ENCODE data around the gene BRPF1.
A peak's percentile ranks its signal among the peaks of the same experiment; 100 is the strongest.

Gene BRPF1, protein sequence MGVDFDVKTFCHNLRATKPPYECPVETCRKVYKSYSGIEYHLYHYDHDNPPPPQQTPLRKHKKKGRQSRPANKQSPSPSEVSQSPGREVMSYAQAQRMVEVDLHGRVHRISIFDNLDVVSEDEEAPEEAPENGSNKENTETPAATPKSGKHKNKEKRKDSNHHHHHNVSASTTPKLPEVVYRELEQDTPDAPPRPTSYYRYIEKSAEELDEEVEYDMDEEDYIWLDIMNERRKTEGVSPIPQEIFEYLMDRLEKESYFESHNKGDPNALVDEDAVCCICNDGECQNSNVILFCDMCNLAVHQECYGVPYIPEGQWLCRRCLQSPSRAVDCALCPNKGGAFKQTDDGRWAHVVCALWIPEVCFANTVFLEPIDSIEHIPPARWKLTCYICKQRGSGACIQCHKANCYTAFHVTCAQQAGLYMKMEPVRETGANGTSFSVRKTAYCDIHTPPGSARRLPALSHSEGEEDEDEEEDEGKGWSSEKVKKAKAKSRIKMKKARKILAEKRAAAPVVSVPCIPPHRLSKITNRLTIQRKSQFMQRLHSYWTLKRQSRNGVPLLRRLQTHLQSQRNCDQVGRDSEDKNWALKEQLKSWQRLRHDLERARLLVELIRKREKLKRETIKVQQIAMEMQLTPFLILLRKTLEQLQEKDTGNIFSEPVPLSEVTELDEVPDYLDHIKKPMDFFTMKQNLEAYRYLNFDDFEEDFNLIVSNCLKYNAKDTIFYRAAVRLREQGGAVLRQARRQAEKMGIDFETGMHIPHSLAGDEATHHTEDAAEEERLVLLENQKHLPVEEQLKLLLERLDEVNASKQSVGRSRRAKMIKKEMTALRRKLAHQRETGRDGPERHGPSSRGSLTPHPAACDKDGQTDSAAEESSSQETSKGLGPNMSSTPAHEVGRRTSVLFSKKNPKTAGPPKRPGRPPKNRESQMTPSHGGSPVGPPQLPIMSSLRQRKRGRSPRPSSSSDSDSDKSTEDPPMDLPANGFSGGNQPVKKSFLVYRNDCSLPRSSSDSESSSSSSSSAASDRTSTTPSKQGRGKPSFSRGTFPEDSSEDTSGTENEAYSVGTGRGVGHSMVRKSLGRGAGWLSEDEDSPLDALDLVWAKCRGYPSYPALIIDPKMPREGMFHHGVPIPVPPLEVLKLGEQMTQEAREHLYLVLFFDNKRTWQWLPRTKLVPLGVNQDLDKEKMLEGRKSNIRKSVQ (N-terminal part only)

DNA sequence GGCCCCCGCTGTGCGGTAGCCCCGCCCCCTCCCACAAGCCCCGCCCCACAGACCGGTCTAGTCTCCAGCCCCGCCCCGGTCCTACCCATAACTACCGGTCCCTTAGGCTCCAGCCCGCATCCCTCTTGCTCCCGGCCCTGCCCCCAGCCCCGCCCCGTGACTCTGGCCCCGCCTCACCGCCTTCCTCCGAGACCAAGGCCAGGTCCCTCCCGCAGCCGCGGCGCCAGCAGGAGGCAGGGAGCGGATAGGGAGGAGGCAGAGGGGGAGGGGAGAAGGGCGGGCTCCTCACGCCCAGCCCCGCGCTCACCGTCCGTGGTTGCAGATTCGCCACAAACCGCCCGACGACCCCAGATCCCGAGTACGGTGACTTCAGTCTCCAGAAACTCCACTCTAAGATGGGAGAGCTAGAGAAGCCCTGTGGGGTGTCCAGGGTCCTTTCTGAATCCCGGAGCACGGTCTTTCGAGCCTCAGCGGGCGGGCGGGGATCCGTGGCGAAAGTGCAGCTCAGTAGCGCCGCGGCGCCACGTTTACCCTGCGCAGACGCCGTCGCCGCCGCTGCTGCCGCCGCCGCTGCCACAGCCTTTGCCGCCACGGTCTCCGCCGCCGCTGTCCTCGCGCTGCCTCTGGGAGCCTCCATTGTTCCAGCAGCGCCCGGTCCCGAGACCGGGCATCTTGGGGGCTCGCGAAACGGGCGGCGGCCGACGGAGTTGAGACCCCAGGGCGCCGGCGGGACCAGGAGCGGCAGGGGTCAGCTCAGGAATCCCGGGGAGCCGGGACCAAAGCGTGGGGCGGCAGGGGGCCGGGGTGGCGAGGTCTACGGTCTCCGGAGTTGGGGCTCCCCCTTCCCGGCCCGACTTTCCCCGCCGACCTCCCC, at the start of gene BRPF1:
Gene BRPF1, plus strand, starts transcription at position 530 of the 874 bp plus-strand sequence. CDS start 2,406 bp downstream, outside the sequence.
- peak; percentile 99 for DNase-seq

DNA sequence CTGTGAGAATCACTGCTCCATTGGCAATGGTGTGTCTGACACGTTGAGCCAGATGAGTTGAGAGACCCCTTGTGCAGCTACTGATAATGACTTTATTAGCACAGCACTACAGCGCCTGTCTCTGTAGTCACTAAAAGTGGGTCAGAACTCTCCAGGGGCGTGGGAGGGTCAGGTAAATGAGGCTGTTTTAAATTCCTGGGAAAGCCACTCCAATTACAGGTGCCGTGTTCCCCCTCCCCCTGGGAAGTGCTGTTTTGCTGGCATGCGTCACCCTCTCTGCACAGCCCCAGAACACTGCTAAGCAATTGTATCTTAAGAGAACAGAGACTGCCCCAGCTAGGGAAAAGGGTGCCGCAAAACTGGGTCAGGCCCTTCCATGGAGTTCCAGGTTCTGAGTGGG, 49.4 kb upstream of the BRPF1 start:
- DNase-seq = no peak

DNA sequence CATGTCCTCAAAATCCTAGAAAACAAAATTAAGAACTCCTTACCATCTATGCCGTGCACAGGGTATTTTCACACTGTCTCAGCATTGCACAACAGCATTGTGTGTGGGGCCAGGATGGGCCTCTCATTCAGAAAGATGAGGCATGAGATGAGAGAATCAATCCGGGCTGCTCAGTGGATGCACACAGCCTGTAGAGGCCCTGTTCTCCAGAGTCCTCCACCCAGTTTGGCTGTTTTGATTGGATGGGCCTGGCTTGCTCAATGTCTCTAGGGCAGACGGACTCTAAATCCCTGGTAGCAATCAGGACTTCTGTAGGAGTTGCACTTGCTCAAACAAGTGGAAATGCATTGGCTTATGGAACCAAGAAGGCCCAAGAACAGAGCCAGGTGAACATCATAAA, 48.1 kb upstream of the BRPF1 start:
- DNase-seq = no peak

DNA sequence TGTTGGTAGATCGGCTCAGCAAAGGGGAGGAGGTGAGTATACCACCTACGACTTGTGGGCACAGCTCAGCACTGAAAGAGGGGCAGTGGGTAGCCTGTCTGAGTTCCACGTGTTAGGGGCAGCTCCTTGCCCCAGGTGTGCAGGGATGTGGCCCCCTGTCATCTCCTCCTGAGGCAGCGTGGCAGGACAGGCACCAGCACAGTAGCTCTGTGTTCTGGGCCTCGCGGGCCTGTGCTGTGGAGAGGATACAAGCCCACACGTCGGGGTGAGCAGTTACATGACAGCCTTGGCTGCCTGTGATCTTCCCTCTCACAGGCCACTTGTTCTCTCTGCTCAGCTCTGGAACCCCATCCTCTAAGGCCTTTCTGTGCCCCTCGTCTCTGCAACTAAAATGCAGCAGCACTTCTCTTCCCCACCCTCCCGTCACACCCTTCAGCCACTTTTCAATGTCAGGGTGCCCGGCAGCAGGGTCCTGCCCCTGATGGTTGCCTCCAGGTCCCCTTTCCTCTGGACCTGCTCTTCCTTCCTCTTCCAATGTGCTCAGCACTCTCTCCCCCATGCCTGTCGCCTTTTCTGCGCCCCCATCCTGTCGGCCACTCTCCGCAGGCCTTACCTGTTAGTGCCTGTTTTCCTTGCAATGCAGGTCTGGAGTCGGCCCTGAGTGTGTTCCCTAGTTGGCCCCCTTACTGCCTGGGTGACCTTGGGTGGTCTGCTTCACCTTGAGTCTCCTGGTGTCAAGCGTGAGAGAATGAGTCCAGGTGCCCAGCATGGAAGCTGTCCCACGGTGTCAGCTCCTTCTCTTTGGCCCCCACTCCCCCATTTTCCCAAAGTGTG, 46.1 kb upstream of the BRPF1 start:
- no peak for DNase-seq

DNA sequence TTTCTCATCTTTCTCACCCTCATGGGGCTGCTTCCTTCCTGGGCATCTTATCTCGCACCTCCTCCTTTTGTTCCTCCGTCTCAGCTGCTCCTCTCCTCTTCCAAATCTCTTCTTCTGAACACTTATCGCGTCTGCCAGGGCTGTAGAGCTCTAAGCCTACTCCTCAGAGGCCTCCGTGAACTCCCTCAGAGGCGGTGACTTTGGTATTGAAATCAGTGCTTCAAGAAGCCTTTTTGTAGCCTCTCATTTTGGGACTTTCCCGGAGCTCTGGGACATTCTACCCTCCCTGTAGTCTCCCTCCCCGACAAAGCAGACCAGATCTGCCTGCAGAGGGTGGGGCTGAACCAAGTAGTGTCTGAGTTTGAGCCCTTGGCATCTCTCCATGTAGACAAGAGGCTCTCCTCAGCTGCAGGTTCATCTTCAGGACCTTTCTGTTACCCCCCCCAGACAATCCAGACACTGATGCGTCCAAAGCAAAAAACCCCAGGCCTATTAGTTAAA, 45.4 kb upstream of the BRPF1 start:
- no peak for DNase-seq

DNA sequence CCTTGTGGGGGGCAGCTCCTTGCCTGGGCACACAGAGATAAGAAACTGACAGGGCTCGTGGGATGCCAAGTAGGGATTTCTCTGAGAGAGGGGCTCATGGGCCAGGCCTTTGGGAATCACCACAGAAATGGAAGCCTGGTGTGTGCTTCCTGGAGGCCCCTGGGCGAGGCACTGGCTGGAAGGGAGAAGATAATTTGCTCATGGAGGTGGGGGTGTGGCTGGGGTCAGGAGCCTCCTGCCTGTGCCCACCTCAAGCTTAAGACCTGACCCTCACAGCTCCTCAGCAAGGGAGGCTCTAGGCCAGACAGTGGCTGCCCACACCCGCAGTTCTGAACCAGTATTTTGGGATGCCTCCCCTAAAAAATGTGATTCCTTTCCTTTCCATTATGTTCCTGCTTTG, 44.8 kb upstream of the BRPF1 start:
- DNase-seq = no peak

DNA sequence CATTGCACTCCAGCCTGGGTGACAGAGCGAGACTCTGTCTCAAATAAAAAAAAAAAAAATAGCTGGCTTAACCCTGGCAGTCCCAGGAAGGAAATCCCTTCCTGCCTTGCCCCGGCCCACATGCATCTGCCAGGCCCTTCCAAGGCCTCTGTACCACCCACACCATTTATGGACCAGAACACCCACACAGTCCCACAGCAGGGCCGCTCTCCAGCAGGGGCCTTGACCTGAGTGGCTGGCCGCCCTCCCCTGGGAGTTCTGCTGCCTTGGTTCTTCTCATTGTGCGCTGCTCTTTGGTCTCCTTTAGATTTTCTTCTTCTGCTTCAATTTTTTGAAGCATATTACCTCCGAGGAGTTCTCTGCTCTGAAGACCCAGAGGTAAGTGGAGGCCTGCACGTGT, 44.0 kb upstream of the BRPF1 start:
- DNase-seq = no peak

DNA sequence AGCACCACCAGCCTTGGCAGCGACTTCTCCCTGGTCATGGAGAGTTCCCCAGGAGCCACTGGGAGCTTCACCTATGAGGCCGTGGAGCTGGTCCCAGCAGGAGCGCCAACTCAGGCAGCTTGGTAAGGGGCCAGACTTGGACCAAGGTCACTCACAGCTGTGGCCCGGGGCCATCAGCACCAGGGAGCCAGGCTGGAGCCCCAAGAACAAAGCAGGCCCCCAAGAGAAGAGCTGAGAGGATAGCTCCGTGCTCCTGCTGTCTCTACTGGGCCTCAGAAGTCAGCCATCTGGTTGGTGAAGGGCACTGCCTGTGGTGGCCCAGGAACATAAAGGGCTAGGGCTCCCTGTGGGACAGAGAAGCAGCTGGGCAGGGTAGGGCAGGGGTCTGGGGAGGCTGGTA, 42.6 kb upstream of the BRPF1 start:
- no peak for DNase-seq

DNA sequence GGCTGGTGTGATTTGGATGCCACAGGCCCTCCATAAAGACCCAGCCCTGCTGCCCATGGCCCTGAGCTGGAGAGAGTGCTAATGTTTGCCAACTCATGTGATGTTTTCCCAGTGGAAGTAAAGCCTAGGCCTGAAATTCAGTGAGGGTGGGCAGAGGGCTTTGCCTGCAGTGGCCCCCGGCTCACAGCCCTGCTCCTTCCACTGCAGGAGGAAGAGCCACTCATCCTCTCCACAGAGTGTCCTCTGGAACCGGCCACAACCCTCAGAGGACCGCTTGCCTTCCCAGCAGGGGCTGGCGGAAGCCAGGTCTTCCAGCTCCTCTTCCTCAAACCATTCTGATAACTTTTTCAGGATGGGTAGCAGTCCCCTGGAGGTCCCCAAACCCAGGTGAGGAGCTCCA, 41.8 kb upstream of the BRPF1 start:
- no peak for DNase-seq

DNA sequence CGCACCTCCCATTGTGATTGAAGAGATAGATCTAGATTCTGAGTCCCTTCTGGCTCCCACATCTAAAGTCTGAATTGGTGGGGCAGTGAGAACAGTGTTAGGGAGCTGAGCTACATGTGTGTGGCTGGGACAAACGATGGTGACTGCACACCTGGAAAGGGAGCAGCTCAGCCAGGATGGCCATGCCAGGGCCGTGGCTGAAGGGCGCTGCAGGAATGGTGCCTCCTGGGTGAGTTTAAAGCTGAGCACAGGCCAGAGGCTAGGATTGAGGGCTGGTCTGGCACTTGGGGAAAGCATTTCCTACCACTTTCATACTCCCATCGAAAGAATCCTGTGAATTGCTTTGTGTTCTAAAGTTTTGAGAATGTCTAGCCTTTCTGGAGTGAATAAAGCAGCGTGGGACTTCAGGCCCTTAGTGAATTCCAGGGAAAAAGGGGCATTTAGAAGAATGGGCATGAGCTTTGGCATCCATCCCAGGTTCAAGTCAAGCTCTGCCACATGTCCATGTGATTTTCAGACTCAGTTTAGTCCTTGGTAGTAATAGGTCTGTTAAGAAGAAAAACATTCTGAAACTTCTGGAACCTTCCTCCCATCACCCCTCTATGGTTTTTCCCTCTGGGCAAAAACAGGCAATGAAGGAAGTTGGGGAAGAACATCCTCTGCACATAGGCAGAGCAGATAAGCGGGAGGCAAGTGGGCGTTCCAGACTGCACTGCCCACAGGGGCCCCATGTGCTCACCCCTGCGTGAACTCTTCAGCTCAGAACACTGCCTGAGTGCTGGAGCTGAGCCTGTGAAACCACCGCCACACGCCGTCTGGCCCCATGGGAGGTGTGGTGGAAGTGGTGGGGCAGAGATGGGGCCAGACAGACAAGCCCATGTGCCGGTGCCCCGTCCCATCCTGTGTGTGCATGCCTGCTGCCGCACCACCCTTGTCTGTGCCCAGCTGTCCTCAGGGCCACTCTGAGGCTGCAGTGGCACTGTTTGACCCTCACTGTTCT, 40.8 kb upstream of the BRPF1 start:
- DNase-seq = no peak

DNA sequence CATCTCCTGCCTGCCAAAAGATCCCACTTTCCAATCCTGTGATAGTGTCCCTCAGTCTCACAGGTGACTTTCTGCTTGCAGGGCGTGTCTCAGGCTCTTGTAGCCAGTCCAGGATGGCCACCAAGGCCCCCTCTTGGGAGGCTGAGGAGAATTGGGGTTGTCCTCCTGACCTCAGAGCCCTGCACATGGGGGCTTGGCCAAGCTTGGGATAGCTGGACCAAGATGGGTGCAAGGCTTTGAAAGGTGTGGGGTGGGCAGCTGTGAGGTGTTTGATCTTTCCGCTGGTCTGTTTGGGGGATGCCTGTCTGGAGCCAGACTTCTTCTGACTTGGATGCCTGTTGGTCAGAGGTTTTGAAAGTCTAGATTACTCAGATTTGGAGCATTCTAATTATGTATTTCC, 39.9 kb upstream of the BRPF1 start:
- DNase-seq = no peak

DNA sequence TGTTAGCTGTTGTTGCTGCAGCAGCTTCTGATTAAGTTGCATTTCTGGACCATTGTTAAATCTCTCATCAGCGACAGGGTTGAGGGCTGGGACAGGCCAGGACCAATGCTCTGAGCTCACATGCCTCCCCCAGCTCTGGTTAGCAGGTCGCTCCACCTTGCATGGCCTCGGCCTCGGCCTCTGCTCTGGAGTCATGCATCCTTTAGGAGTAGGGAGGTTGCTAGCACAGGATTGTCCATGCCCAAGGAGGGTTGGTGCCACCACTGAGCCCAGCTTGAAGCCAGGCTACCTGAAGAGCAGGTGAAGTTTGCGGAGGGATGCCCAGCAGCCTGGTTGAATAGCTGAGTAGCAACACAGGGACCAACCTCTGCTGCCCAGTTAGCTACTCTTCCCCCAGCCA, 39.1 kb upstream of the BRPF1 start:
- DNase-seq = no peak

DNA sequence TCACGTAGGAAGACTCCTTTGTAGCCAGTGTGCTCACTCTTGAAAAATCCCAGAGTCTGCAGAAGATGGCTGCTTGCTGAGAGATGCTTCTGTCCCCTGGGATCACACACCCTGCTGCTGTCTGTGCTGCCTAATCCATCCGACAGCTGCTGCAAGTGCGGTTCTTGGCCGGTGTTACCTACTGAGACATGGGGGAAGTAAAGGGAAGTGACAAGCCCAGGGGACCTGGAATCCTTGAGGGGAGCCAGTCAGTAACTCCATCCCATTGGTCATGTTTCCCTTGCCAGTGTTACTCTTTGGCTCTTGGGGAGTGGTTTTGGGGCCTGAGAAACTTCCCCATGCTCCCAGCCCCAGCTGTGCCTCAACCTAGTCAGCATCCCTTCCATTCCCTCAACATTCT, 36.2 kb upstream of the BRPF1 start:
- DNase-seq = no peak

DNA sequence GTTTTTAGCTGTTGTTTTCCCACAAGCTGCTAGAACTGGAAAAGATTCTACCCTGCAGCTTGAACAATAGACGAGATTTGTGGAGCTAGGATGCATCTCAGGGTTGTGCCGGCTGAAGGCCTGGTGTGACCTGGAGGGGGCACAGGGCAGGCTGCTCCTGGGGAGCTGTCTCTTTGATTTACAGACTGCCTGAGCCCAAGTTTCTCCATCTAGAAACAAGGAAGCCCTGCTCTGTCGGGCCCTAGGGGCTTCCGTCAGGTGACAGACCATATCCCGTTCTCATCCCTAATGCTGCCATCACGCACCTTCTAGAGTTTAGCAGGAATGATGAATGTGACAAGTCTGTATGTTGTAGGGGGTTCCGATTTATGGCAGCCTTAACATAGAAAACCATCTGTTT, 35.8 kb upstream of the BRPF1 start:
- DNase-seq = no peak

DNA sequence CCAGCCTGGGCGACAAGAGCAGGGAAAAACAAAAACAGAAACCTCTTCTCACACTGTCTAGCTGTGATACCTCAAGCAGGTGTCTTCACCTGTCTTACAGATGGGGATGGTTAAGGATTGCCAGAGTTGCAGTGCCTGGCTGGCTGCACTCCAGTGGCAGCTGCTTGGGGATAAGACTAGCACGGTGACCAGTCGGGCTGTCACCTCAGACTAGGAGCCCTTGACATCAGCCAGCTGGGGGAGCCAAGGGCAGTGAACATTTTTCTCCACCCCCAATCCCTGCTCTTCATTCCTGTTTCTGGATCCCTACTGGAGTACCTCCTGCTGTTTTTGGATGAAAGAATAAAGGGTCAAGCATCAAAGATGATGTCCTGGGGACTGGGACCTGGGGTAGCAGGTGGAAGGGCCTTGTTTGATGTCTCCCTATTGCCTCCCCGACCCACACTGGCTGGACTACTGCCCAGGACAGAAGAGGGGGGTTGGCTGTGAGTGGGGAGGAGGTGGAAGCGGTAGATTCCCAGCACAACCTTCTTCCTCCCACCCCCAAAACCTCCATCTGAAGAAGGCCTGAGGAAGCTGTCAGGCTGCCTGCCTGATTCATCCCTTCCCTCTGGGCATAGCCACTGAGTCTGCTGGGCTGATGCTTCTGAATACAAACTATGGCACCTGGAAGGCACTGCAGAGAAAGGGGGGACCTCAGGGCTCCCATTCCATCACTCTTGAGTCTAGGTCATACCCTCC, 34.9 kb upstream of the BRPF1 start:
- no peak for DNase-seq

DNA sequence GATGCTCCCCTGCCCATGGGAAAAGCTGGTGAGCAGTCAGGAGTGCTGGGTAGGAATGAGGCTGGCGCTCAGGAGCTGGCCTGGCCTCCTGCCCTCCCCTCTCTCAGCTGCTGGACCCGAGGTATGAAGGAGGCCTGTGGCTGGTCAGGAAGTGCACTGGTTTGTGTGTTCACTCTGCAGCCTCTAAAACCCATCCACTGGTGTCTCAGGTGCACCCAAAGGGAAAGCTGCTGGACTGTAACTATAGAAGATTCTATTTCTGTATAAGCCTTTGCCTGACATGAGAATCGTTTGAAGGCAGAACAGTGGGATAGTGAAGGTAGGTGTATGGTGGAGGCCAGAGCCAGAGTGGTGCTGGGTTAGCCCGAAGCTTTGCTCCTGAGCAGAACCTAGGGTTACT, 33.6 kb upstream of the BRPF1 start:
- no peak for DNase-seq

DNA sequence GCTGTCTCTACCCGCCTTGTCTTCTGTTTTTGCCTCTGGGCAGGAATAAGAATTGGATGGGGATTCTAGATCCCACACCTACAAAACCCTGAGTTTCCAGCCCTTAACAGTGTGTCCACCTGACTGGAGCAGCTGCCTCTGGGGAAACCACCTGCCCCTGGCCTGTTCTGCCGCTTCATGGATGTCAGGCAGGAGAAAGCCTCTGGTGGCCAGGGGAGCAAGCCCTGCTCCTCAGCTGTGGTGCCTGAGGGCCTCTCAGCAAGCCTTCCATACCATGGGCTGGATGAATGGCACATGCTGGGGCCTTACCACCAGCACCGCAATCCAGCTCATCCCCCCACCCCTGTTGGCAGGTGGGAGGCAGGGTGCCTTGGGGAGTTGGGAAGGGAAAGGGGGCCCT, 33.2 kb upstream of the BRPF1 start:
- no peak for DNase-seq

DNA sequence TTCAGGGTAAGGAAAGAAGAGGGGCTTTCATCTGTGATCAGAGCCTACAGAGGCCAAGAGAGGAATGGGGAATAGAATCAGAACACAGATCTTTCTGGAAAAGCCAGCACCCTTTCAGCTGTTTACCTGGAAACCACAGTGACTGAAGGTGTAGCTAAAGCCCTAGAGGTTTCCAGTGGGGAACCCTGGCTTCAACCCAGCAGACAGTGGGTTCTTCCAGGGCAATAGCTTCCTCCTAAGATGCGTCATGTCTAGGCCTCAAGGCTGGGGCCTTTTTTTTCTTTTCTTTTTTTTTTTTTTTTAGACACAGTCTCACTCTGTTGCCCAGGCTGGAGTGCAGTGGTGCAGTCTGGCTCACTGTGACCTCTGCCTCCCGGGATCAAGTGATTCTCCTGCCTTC, 31.0 kb upstream of the BRPF1 start:
- DNase-seq = no peak

DNA sequence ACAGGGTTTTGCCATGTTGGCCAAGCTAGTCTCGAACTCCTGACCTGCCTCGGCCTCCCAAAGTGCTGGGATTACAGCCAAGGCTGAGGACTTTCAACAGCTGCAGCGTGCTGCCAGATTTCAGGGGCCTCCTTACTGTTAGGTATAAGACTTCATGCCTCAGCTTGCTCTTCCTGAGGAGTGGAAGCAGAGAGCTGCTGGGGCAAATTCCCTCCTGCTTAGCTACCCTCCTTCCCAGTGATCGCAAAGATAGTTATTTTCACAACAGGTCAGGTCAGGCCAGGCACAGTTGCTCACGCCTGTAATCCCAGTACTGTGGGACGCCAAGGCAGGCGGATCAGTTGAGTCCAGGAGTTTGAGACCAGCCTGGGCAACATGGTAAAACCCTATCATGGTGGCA, 30.5 kb upstream of the BRPF1 start:
- no peak for DNase-seq
